GM18499 (cell line): ENCODE results near the gene CHST15.

ENCODE experiments used
- ATAC-seq: cut with Tn5 transposase; IDR thresholded peaks from one replicate; pipeline ENCODE4 v1.9.1; 2021; ENCODE audit warnings: moderate number of reproducible peaks; ENCODE audit not compliant: insufficient read depth, unreplicated experiment

CHST15 gene

GRCh38 chr10:124085680-124086079 lies 7.7 kb downstream of the CHST15 start:
- ATAC-seq = no peak

DNA sequence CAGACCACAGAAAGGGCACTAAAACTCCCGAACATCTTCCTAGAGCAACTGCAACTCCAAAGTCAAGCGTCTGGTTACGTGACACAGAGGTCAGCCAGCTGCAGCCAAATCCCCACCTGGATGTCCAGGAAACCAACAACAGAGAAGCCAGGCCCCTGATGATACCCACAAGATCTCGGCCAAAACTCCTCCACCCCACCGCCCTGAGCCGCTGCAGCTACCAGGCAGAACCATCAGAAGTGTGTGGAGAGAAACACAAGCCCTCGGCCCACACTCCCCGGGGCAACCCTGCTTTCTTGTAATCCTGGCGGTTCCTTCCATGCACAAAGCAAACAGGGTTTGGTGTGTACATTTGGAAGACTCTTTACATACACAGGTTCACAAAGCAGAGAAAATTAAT lies 8.7 kb downstream of the CHST15 start:
- no peak for ATAC-seq

- no peak for ATAC-seq
Measured at GRCh38 chr10:124083740-124084397, 9.5 kb downstream of the CHST15 start.

DNA sequence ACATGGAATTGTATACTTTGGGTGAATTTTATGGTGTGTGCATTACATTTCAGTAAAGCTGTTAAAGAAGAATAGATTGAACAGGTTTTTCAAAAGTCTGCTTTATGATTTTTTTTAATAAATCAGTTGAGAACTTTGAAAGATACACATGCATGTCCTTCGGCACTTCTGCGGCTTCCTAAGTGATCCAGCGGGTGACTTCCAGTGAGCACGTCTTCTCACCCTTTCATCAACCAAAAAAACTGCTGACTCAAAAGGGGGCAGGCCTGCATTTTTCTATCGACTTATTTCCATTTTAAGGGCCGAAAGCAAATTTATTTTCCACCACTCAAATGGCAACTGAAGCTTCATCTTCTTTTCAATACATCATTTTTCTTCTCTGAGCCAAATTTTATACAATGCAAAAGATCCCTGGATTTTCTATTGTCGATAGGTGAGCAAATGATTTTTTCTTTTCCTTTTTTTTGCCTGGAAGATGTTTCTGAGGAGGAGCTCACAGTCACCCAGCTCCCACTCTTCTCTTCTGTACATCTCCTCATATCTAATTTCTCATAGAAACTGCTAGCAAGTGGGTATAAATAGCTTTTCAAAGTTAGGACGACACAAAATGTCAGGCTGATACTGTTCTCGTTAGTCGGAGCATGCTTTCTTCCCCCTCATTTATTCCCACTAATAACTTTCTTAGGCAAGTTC lies 10.2 kb downstream of the CHST15 start:
- no peak for ATAC-seq

DNA sequence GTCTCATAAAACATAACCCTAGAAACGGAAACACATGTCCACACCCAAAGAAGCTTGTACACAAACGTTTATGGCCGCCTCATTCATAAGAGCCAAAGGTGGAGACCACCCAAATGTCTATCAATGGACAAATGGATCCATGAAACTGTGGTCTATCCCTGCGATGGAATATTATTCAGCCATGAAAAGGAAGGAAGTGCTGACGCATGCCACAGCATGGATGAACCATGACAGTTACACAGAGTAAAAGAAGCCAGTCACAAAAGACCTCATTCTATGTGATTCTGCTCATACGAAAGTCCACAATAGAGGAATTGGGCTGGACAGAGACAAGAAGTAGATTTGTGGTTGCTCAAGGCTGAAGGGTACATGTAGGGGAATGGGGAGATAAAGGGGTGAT lies 10.8 kb downstream of the CHST15 start:
- ATAC-seq = no peak

DNA sequence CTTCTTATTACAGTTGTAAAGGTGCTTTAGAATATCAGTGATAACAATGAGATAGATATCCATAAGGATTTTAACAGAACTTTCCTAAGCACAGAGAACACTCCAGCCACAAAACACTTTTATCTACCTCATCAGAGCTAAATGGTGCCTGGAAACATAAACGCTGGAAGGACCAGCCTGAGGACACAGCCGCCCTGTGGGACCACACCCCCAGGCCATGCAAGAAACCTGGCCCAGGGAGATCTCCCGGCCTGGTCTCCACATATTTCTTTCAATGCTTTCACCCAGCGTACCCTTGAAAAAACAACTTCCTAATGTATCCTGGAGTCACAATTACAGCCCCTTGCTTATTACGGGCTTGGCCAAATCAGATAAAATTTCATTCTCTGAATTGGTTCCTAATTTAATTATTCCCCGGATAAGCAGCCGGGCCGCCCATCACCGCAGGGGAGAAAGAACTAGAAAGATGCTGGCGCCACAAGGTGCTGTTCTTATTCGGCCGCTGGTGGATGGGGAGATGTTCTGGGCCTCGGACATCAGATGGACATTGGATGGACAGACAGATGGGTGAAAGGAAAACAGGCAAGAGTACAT lies 11.8 kb downstream of the CHST15 start:
- no peak for ATAC-seq

DNA sequence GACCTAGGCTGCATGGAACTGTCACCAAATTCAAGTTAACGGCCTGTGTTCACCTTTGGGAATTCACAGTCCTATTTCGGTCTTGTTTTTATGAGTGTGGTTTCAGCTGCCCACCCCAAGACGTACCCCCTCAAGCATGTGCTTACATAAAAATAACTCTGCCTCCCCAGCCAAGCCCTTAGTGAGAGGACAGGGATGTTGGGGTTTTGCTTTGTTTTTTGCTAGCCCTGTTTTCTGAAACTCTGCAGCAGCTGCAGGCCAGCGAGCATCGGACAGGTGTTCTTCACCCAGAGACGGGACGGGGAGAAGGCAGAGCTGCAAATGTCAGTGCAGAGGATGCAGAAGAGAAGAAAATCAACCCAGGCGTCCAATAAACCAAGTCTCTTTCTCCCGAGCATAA lies 13.5 kb downstream of the CHST15 start:
- ATAC-seq = no peak

DNA sequence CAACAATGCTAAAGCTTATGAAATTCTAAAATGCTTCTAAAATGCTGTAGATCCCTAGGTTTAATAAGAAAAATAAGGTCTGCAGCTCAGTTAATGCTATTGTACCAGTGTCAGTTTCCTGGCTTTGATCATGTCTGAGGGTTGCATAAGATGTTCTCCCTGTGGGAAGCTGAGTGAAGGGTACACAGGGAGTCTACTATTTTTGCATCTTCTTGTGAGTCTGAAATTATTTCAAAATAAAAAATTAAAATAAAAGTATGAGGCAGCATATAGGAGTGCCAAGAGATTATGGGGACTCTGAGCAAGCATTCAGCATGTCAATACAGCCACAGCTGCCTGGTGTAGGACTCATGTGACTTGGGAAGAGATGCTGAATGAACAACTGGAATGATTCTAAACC lies 14.7 kb downstream of the CHST15 start:
- no peak for ATAC-seq

DNA sequence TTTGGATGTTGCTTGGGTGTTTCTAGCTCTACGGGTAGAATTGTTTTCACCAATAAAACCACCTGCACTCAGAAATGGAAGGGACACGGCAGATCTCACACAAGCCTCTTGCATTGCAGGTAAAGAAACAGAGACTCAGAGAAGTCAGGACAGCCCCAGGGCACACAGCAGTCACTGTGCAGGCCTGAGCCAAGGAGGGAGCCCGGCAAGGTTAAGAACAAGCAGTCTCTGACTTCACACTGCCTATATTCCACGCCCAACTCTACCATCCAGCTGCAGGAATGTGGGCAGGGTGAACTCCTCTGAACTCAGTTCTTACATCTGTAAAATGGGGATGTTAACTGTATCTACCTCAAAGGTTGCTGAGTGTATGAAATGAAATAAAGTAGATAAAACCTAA lies 15.4 kb downstream of the CHST15 start:
- no peak for ATAC-seq

GRCh38 chr10:124077208-124077993 lies 16.0 kb downstream of the CHST15 start:
- ATAC-seq = no peak

GRCh38 chr10:124076148-124076733 lies 17.2 kb downstream of the CHST15 start:
- ATAC-seq = no peak

DNA sequence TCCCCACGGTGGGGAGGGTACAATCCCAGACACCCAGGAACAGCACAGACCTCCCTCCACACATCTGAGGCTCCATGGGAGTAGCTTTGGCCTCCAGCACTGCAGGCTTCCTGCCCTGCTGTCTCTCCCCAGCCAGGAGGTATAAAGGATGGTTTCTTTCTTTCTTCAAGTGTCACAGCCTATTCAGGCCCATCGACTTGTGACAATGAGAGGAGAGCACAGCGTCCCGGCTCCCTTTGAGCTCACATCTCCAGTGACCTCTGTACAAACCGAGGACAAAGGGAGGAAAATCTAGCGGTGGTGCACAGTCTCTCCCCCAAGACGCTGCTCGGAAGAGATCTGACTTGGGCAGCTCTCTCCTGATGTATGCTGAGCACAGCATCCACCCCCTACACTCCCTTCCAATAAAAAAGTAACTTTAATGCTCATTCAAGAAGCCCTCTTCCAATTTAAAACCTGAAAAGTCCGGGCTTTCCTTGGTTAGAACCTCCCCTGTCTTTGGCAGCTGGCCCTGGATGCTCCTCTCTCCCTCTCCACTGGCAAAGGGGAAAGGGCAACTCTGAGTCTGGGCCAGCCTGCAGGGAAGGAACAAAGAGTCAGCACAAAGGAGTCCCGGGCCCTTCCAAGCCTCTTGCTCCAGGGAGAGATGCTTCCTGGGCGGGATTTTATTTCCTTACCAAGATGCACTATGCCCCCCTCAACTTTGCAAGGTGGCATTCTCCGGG lies 18.0 kb downstream of the CHST15 start:
- no peak for ATAC-seq

- no peak for ATAC-seq
Measured at GRCh38 chr10:124074501-124075109, 18.8 kb downstream of the CHST15 start.

GRCh38 chr10:124073978-124074377 lies 19.4 kb downstream of the CHST15 start:
- no peak for ATAC-seq

DNA sequence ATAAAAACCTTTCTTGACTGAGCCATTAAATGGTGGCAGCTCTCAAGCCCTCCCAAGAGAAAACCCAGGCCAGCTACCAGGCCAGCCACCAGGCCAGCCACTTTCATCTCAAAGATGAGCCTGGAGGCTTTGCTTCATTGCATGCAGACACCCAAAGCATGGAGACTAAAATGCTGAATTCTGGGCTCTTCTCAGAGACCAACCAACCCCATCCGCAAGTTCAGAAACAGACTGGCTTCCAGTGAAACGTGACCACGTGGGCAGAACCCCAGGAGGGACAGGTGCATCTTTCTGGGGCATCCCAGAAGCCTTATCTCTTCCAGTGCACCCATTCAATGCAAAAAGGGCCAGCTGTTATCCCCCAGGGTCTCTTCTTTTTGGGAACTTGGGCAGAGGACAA lies 20.9 kb downstream of the CHST15 start:
- ATAC-seq = no peak

GRCh38 chr10:124072106-124072505 lies 21.3 kb downstream of the CHST15 start:
- ATAC-seq = no peak

- ATAC-seq = no peak
Measured at GRCh38 chr10:124071141-124071540, 22.3 kb downstream of the CHST15 start.

GRCh38 chr10:124070666-124071065 lies 22.7 kb downstream of the CHST15 start:
- no peak for ATAC-seq
